Activated T-cell treated with anti-CD3 and anti-CD28 coated beads for 24 hours (primary cell): ENCODE results near the gene RPS6KL1.

ENCODE experiments used
- DNase-seq: peaks from one replicate; pipeline ENCODE4 v3.0.0-alpha.2; 2020; ENCODE audit warnings: low read depth

RPS6KL1 gene

DNA sequence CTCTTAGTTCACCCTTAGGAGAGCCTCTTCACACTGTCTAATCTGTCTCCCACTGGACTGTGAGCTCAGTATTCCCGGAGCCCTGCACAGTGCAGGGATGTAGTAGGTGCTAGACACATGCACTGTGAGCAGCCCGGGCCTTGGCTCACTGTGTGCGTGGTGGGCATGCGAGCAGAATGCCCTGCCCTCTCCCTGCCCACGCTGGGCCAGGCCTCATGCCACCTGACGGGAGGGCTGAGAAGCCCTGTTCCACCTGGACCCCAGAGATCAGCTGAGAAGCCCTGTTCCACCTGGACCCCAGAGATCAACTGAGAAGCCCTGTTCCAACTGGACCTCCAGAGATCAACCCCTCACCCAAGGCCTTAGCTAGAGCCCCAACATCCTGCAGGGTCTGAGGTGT lies 10.9 kb downstream of the RPS6KL1 start:
- no peak for DNase-seq

DNA sequence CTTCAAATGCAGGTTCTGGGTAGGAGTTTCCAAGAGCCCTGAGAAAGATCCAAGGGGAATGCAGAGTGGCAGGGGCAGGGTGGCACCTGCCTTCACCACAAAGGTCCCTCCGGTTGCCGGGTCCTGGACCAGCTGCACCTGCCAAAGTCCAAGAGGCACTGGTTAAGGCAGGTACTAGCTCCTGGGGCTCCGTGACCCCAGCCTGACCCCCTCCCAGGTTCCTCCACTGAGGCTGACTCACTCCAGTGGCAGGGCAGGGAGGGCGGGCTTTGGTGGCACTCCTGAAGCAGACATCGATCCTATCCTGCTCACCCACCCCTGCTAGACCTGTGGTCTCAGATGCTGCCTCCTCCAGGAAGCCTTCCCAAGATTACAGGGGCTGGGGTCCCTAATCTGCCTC lies 11.4 kb downstream of the RPS6KL1 start:
- DNase-seq: no peak

DNA sequence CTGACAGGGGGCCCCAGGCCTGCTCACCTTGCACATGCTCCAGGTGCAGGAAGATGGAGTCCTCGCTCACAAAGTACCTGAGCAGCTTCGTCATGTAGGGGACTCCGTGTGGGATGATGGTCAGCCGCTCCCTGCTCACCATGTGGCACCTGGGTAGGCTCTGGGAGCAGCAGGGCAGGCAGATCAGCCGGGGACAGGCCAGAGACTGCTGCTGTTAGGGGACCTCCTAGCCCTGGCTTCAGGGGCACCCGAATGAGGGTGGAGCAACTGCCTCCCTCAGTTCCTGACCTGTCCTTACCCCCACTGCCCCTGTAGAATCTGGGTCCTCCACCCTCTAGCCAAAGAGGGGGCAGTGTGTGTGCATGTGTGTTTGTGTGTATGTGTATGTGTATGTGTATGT lies 11.8 kb downstream of the RPS6KL1 start:
- no peak for DNase-seq

DNA sequence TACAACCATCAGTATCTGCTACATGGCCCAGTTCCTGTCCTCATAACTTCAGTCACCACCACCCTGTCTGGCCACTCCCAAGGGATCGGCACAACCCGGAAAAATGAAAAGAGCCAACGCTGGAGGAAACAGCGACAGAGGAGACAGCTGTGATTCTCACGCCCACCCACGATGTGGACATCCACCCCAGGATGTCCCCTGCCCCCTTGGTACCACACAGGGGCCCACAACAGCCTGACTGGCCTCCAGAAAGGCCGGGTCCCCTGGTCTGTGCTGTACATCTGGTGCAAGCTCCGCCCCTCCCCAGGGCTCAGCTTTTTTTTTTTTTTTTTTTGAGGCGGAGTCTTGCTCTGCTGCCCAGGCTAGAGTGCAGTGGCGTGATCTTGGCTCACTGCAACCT lies 12.5 kb downstream of the RPS6KL1 start:
- no peak for DNase-seq

DNA sequence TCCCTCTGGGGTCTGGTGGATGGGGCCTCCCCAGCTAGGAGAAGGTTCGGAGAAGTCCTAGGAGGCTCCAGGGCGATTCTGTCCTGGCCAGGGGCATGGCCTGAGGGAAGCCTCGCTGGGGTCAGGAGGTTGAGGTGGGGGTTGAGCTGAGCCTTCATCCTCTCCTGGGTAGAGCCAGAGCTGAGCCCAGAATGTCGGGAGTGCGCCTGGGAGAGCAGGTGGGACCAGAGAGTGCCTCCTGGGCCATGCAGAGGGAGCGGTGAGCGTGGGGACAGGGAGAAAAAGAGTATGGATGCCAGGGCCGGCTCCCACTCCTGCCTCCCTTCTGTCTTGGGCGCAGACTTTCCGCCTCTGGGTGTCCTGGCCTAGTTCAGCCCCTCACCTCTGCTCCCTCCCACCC lies 13.1 kb downstream of the RPS6KL1 start:
- no peak for DNase-seq

DNA sequence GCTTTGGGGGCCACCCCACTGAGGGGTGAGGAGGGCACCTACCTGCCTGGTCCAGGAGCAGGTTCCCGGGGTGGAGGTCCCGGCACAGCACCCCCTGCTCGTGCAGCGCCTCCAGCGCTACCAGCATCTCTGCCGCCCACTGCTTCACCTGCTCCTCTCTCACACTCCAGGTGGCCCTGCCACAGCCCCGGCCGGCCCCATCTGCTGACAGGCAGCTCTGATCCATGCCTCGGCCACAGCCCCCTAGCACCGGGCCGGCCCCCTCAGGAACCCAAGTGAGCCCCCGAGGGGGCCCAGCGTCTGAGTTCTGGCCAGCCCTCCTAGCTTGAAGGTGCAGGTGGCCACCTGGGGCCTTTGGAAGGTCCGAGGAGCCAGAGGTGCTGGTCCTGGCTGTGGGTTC lies 13.6 kb downstream of the RPS6KL1 start:
- DNase-seq: no peak

DNA sequence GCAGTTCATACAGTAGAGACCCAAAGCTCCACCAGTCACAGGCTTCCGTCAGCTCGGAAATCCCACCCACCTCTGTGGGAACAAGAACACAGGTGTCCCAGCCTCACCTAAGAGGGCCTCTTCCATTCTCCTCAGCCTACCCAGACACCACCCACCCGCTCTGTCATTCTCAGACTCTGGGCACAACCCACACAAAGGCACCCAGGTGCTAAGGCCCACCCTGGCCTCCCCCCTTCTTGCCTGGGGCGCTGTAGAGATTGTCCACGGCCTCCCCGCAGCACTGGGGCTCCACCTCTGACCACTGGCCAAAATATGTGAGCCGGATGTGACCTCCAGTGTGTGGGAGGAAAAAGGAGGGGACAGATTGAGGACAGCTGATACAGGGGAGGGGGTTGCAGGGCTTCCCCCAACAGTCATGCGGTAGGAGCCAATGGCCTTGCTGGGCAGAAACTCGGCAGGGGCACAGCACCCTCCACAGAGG lies 14.2 kb downstream of the RPS6KL1 start:
- no peak for DNase-seq

DNA sequence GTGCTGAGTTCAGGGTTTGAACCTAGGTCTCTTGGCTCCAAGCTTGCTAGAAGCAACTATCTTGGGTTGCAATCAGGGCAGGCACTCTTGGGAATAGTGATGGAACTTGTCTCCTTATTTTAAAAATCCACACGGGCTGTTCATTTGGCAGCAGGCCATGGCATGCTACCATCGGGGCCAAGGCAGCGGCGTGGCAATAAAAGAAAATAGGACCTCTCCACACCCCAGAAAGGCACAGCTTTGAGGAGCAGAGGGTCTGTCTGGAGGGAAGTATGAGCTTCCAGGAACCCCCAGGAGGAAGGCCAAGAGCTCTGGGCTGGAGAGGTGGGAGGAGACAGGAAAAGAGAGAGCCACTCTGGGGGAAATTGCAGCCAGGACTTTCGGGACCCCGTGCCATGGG lies 15.3 kb downstream of the RPS6KL1 start:
- DNase-seq: no peak

DNA sequence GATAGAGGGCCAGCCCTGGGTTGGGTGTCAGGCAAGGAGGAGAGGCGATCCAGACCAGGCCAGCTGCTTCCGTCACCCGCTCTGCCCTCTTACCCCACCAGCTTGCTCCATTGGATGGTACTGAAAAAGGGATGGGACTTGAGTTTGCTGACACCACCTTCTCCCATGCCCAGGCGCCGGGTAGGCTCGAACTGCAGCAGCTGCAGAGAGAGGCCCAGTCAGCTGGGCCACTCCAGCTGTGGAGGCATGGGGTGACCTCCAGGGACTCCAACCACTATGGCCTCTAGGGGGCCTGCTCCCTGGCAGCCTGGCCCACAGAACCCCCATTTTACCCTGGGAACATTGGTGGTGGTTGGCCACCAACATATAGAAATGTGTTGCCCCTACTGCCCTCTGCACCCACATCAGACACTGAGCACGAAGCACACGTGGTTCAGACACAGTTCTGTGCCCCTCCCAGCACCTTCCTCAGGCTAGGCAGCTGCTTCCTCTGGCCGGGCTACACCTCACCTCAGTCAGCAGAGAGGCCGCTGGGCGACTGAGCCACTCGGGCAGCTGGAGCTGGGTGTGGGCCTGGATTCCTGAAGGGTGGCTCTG lies 16.0 kb downstream of the RPS6KL1 start:
- no peak for DNase-seq

DNA sequence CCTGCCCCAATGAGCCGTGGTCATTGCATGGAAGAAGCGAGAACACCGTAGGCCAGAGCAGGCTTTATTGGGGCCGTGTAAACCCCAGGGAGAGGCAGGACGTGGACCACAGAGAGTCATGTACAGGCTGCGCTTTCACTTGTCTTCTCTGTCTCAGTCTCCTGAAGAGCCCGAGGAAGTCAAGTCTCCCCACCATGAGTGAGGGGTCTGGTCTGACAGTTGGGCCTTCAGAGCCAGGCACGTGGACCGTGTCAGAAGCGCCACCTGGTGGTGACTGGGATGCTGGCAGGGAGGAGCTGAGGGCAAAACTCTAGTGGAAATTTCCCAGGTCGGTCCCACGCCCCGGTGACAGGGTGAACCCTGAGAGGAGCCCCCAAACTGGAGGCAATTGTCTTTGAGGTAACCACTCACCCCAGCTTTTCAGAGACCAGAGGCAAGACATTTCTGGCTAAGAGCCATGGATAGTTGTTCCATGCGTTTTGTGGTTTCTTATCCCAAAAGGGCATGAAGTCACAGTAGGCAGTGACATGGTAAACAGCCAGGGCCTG lies 17.4 kb downstream of the RPS6KL1 start:
- DNase-seq: peak; percentile 70

DNA sequence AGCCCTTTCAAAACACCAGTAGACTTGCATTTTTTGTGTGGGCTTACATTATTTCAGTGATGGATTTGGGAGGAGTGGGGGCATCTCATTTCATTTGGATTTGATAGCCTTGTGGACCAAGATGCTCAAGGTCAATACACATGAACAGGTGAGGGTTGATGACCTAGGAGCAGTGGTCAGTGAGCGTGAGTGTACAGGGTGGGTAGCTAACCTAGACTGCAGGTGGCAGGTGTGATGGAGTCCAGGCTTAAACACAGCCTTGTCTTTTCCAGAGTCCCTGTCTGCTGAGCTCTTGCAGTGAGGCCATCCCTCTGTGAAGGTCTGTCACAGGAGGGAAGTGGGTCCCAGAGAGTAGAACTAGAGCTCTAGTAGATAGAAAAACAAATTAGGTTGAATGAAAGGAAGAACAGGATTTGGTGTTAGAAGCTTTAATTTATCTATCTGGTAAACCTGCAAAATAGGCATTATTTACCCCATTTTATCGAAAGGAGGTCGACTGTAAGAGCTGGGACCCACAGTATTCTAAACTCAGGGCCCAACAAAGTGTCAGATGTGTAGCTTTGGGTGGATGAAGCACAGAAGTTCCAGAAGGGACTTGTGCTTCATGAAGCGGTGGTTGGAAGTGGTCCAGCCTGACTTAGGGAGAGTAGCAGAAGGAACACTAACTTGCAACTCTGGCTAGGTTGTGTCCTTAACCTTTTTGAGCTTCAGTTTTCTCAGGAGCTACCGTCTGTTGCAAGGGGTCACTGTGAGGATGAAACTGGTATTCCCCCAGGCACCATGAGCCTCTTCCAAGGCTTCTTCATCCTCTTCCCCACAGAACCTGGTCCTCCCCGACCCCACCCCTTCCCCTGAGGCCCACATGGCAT lies 18.2 kb downstream of the RPS6KL1 start:
- DNase-seq: no peak

DNA sequence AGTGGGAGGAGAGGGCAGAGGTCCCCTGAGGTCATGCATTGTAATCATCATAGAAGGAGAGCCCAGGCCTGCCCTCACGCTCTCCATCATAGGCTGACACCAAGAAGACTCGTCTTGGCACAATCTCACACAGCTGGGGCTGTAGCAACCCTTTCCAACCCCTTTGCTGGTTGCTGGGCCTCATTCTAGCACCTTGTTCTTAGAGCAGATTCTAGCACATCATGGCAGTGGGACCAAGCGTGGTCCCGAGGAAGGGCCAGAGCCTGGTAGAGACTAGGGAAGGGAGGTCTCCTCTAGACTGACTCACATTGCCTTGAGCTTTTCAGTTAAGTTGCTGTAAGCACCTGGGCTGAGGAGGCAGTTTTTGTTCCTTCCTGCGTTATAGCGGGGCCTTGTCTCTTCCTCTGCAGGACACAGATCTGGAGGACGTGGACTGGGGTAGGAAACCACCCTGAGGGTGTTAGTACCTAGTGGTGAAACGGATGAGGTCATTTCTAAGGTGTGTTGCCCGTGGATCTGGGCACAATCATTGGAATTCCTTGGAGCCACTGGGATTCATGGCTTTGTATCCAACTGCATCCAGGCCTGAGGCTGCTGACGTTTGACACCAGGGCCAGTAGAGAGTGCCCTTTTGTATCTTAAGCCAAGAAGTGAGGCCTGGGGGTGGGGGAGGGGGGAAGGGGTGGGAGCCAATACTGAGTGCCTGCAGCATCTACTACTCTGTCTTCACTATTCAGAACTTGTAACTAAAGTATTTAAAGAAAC lies 19.9 kb downstream of the RPS6KL1 start:
- no peak for DNase-seq

DNA sequence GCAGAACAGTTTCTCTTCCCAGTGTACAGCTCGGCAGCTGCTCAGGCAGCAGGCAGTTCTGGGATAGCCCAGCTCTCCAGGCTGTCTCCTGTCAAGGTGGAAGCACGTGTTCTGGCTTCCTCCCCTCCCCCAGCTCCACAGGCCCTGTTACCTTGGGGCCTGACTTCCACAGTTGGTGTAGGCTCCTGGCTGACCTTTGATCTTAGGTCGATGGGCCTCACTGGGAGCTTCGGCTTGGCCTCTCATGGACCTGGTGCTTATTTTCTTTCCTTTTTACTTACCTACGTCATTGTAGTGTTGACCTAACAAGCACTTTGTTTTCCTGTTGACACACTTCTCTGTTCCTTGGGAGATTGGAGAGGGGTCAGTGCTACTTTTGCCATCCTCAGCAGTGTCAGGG lies 24.4 kb downstream of the RPS6KL1 start:
- no peak for DNase-seq

DNA sequence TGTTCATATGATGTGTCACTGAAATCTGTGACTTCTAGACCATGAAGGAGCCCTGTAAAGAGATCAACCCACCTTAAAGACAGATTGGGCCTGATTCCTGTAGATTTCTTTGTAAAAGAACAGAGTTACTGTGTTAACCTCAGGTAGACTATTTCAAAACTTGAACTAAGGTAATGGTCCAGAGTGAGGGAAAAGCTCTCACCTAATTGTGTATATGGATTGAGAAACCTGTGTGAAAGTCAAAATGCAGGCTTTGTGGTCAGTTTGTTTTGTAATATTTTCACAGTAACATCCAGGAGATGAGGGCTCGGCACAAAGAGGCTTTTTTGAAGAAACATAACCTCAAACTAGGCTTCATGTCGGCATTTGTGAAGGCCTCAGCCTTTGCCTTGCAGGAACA lies 25.0 kb downstream of the RPS6KL1 start:
- no peak for DNase-seq

DNA sequence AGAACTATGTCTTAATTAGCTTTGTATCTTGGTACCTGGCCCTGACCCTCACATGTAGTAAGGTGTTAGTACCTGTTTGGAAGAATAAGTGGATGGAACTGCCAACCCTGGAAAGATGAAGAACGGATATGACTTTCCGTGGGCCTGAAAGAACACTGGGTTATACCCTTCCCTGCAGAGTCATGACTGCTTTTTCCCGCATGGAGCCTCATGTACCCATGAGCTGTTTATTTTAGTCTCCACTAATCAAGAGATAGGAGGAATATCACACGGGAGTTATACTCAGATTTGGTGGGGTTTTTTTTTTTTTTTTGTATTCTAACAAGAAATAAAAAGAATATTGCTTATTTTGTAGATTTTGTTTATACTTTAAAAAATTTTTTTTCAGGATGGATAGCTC lies 25.4 kb downstream of the RPS6KL1 start:
- DNase-seq: no peak

DNA sequence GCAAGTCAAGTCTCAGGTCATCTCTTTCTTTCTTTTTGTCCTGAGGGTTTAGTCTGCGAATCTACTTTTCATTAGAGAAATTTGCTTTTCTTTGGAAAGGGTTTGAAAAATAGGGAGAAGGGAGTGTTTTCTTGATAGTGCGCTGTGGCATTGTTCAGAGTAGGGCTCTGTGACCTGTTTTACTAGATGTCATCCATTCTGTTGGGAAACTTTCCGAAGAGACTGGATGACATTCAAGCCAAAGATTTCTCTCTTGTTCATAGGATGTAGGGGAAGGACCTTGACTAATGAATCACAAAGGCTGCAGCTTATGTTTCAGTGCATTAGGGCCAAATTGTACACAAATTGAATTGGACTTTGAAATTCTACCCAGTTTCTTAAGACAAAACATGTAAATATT lies 26.7 kb downstream of the RPS6KL1 start:
- no peak for DNase-seq

DNA sequence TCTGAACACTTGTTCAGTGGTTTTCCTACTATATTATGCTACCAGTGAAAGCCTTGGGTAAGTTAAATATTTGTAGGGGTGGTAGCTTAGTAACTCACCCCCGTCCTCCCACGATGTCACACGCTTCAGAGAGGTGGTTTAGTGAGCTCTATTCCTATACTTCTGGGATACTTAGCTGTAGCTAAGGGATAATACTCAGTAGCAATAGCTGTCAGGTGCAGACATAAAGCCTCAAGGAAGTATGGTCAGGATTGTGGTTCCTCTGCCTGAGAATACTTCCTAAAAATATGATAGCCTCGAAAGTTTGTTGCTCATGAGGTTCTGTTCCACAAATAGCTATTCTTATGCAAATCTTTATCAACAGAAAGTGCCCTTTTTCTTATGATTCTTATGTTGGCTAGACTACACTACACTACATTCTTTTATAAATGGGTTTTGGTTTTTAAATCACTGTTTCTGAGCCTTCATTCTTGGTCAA lies 29.4 kb downstream of the RPS6KL1 start:
- no peak for DNase-seq

DNA sequence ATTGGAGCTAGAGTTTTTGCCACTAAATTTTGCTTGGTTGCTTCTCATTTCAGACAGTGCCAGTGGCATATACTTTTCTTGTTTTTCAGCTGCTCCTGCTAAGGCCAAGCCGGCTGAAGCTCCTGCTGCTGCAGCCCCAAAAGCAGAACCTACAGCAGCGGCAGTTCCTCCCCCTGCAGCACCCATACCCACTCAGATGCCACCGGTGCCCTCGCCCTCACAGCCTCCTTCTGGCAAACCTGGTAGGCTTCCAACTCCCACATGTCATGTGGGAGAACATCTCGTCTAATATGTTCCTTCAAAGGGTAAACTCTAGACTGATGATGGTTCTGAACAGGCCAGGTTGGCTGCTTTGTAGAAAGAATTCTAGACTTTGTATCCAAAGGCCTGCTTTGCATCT lies 30.3 kb downstream of the RPS6KL1 start:
- DNase-seq: no peak

DNA sequence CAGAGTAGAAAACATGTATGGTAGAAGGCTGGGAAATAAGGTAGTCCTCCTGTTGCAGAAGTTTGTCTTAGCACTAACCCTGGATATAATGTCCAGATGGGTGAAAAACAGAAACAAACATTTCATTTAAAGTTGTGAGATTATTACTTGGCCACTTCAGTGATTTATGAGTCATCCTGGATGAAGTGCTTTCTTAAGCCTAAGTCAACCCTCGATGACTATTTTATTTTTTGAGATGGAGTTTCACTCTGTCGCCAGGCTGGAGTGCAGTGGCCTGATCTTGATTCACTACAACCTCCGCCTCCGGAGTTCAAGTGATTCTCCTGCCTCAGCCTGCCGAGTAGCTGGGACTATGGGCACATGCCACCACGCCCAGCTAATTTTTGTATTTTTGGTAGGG lies 31.2 kb downstream of the RPS6KL1 start:
- DNase-seq: no peak

DNA sequence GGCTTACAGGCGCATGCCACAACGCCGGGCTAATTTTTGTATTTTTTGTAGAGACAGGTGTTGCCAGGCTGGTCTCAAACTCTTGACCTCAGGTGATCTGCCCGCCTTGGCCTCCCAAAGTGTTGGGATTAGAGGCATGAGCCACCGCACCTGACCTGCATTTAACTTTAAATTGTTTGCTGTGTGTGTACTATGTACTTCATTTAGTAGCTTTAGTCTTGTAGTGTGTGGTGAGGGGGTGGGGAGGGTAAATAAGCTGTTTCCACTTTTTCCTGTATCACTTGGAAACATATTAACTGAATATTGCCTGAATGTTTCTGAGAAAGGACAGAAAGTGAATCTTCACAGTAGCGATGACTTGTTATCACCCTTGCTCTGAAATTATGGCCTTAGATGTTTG lies 32.8 kb downstream of the RPS6KL1 start:
- no peak for DNase-seq

DNA sequence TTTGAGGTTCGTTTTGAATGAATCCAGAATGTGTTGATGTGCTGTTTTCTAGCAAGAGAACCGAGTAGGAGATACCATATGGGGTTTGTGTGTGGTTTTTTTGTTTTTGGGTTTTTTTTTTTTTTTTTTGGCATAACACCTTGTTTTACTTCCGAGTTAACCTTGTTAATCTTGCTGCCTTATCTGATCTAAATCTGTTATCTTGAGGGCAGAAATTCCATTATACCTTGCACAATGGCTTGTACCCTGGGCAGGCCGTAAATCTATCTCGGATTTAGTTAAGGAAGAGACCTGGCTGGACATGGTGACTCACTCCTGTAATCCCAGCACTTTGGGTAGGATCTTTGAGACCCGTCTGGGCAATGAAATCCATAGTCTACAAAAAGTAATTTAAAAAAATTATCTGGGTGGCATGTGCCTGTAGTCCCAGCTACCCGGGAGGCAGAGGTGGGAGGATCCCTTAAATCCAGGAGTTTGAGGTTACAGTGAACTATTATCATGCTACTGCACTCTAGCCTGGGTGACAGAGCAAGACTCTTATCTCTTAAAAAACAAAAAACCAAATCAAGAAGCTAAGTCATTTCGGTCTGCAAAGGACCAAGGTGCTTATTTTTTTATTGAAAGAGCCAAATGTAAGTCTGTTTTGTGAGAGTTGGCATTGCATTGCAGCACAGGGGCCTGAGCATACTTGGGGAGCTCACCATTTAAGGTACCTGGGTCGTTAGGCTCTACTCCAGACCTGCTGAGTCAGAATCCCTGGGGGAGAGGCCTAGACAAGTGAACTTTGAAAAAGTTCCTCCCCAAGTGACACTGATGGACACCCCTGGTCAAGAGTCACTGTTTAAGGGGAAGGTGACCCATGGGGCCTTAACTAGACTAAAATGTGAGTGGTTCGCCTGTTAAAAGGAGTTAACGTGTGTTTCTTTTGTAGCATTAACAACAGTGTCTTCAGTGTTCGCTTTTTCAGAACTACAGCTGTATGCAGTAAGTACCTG lies 34.6 kb downstream of the RPS6KL1 start:
- no peak for DNase-seq
